CD4-positive, alpha-beta T cell (primary cell): ENCODE results near the gene SLC11A1. TPM values are rescaled to one million over a fixed set of nuclear protein-coding genes. Genes with fewer than 3 reads are reported as not detected.

Source experiments
- ATAC-seq: fragments of 200-7000 bp; cut with Tn5 transposase; one replicate; pipeline ENCODE4 v1.10.0; 2022; ENCODE audit warnings: mild to moderate bottlenecking; ENCODE audit not compliant: poor library complexity
- CTCF ChIA-PET: fragments of 350-600 bp; sonication (Branson Sonifier 250); formaldehyde crosslinking; loops from one replicate; lab custom pipeline; 2021; ENCODE audit warnings: antibody characterized with exemption, inconsistent platforms; lab: Charles Lee
- POLR2A ChIA-PET: fragments of 350-600 bp; sonication (Branson Sonifier 250); formaldehyde crosslinking; loops from one replicate; lab custom pipeline; 2021; ENCODE audit warnings: antibody characterized with exemption, inconsistent platforms; lab: Charles Lee
- DNase-seq, 14 experiments: peaks; one replicate each; pipeline ENCODE4 v3.0.0-alpha.2; 2013 to 2020; ENCODE audit warnings: mixed read lengths in 2 of 14
- H3K27ac ChIP-seq, 2 donors: one replicate each; pipeline versions ENCODE4 v1.5.1 to v1.7.0; 2013; ENCODE audit warnings: low read length in 2 of 2, low read depth in 1 of 2, mild to moderate bottlenecking in 1 of 2
- H3K27me3 ChIP-seq, 2 experiments: 1 replicate in 1 of 2; 2 replicates in 1 of 2; pipeline versions ENCODE4 v1.6.1 to v1.7.0; 2013; ENCODE audit warnings: low read length in 2 of 2, control low read depth in 1 of 2, mild to moderate bottlenecking in 1 of 2, moderate library complexity in 1 of 2; ENCODE audit not compliant: insufficient read depth in 2 of 2, control insufficient read depth in 1 of 2
- H3K36me3 ChIP-seq: one replicate; pipeline ENCODE4 v1.6.1; 2013; ENCODE audit warnings: low read length, control low read depth; ENCODE audit not compliant: insufficient read depth
- H3K4me1 ChIP-seq: one replicate; pipeline ENCODE4 v1.6.1; 2013; ENCODE audit warnings: low read length, control low read depth; ENCODE audit not compliant: insufficient read depth
- H3K4me3 ChIP-seq: one replicate; pipeline ENCODE4 v1.5.1; 2013; ENCODE audit warnings: mild to moderate bottlenecking, low read length, moderate library complexity
- H3K9me3 ChIP-seq, 2 experiments: 1 replicate in 1 of 2; 2 replicates in 1 of 2; pipeline versions ENCODE4 v1.6.1 to v1.7.0; 2013; ENCODE audit warnings: low read length in 2 of 2, mild to moderate bottlenecking in 2 of 2, control low read depth in 1 of 2, moderate library complexity in 1 of 2; ENCODE audit not compliant: control insufficient read depth in 1 of 2, insufficient read depth in 1 of 2
- H3K27ac Mint-ChIP-seq: one replicate; pipeline ENCODE4 v1.8.0; 2020; ENCODE audit warnings: mixed read lengths
- H3K27me3 Mint-ChIP-seq: one replicate; pipeline ENCODE4 v1.8.0; 2021; ENCODE audit warnings: mixed read lengths
- H3K36me3 Mint-ChIP-seq: one replicate; pipeline ENCODE4 v1.8.0; 2021; ENCODE audit warnings: low read depth, mixed read lengths
- H3K4me1 Mint-ChIP-seq: one replicate; pipeline ENCODE4 v1.8.0; 2021; ENCODE audit warnings: low read depth, mixed read lengths
- H3K4me3 Mint-ChIP-seq: one replicate; pipeline ENCODE4 v1.8.0; 2020; ENCODE audit warnings: mild to moderate bottlenecking, mixed read lengths
- H3K9me3 Mint-ChIP-seq: one replicate; pipeline ENCODE4 v1.8.0; 2020; ENCODE audit warnings: mixed read lengths
- CTCF ChIP-seq: fragments of 200-600 bp; IDR thresholded peaks from one replicate; pipeline ENCODE4 v1.8.0; 2022; ENCODE audit warnings: antibody characterized with exemption, mild to moderate bottlenecking
- intact Hi-C, 2 experiments: fragments of 100-400 bp; cut with DNase I in 1 of 2; cut with micrococcal nuclease in 1 of 2; formaldehyde crosslinking; loops; one replicate each; pipeline versions ENCODE4 v1.15.1 to v1.9.0; 2023 to 2025; cut with DNase I, micrococcal nuclease
- total RNA-seq, 174 experiments: library from RNA in 2 of 174; stranded (reverse) in 2 of 174; gene quantifications; one replicate each; pipeline ENCODE4 v1.2.3 and lab custom pipeline; 2021 to 2026

SLC11A1 gene
- total RNA-seq, 2 experiments from 2014 or later, result 4.9 to 6.3 TPM

- CTCF ChIA-PET, result interaction anchor here (1.0 kb wide), 2 partner anchors 9 kb away, joined by 3 to 4 read pairs; no protein-coding TSS in a partner anchor
- Histone ChIP-seq H3K27ac (peak overlapping the region; percentile 61 to 78), H3K27me3 (no peaks in the 10 kb centered on the region), H3K4me3 (peak overlapping the region; percentile 49), H3K36me3 (peaks cover 39% of the 10 kb centered on the region), H3K9me3 (no peaks in the 10 kb centered on the region), H3K4me1 (peaks cover 74% of the 10 kb centered on the region)
- H3K4me1 Mint-ChIP-seq, result peaks cover 60% of the 10 kb centered on the region
- ATAC-seq, result no peak
- no peak for DNase-seq
- no peaks in the 10 kb centered on the region for H3K9me3 Mint-ChIP-seq
- POLR2A ChIA-PET, result interaction anchor here (0.7 to 5.0 kb wide), 7 partner anchors 9 to 135 kb away, joined by 3 to 74 read pairs (median 5); partner anchors contain the start of genes AAMP and PNKD
- peaks cover 58% of the 10 kb centered on the region for H3K36me3 Mint-ChIP-seq
- H3K4me3 Mint-ChIP-seq, result peak overlapping the region; percentile 89
- H3K27me3 Mint-ChIP-seq, result no peaks in the 10 kb centered on the region
- intact Hi-C loops, result loop anchor here in 1 of 2 experiments (5.0 to 10.0 kb wide), 2 partner anchors 112 to 770 kb away; partner anchors contain the start of genes CNPPD1, RETREG2 and SLC23A3
- H3K27ac Mint-ChIP-seq, result peak overlapping the region; percentile 88
- TF ChIP-seq CTCF, result no peak
These were observed 23.1 kb downstream of the SLC11A1 start for GRCh38 chr2:218405086-218405745.

GRCh38 chr2:218405746-218406208 lies 23.7 kb downstream of the SLC11A1 start:
- TF ChIP-seq CTCF, result no peak
- ATAC-seq (peak; percentile 17), DNase-seq (no peak)
- no peaks in the 10 kb centered on the region for H3K9me3 ChIP-seq
- H3K4me3 Mint-ChIP-seq, result peak overlapping the region; percentile 89
- H3K4me3 ChIP-seq, result peak overlapping the region; percentile 49
- peaks cover 39% of the 10 kb centered on the region for H3K36me3 ChIP-seq
- H3K9me3 Mint-ChIP-seq, result no peaks in the 10 kb centered on the region
- no peaks in the 10 kb centered on the region for H3K27me3 Mint-ChIP-seq
- ChIA-PET CTCF (interaction anchor here (1.0 kb wide), 2 partner anchors 9 to 10 kb away, joined by 3 to 4 read pairs; no protein-coding TSS in a partner anchor), POLR2A (interaction anchor here (0.8 to 5.0 kb wide), 7 partner anchors 10 to 162 kb away, joined by 3 to 74 read pairs (median 5); partner anchors contain the start of genes AAMP, PNKD and USP37)
- peak overlapping the region; percentile 61 to 78 for H3K27ac ChIP-seq
- intact Hi-C loops, result loop anchor here (1.0 to 10.0 kb wide), 7 partner anchors 9 to 769 kb away; partner anchors contain the start of genes CNOT9 (in 1 of the 2), CNPPD1 (in 1 of the 2), RETREG2 (in 1 of the 2) and SLC23A3 (in 1 of the 2)
- peaks cover 74% of the 10 kb centered on the region for H3K4me1 ChIP-seq
- peak overlapping the region; percentile 88 for H3K27ac Mint-ChIP-seq
- H3K36me3 Mint-ChIP-seq, result peaks cover 57% of the 10 kb centered on the region
- peaks cover 60% of the 10 kb centered on the region for H3K4me1 Mint-ChIP-seq
- H3K27me3 ChIP-seq, result no peaks in the 10 kb centered on the region

- DNase-seq (peak; percentile 73 to 97 (median 94)), ATAC-seq (peak; percentile 69)
- ChIA-PET CTCF (interaction anchor here (1.0 to 1.4 kb wide), 4 partner anchors 8 to 165 kb away, joined by 3 to 4 read pairs (median 4); no protein-coding TSS in a partner anchor), POLR2A (interaction anchor here (1.1 to 5.0 kb wide), 6 partner anchors 11 to 253 kb away, joined by 3 to 74 read pairs (median 6); partner anchors contain the start of genes AAMP, BCS1L, PNKD and USP37)
- Histone ChIP-seq H3K27ac (peak overlapping the region; percentile 61 to 78), H3K36me3 (peaks cover 38% of the 10 kb centered on the region), H3K9me3 (no peaks in the 10 kb centered on the region), H3K4me3 (peak overlapping the region; percentile 59), H3K27me3 (no peaks in the 10 kb centered on the region), H3K4me1 (peaks cover 68% of the 10 kb centered on the region)
- peak; percentile 67 for TF ChIP-seq CTCF
- Mint-ChIP-seq H3K27me3 (no peaks in the 10 kb centered on the region), H3K27ac (peak overlapping the region; percentile 88), H3K4me1 (peaks cover 57% of the 10 kb centered on the region), H3K4me3 (peak overlapping the region; percentile 90), H3K36me3 (peaks cover 52% of the 10 kb centered on the region), H3K9me3 (no peaks in the 10 kb centered on the region)
- intact Hi-C loops, result loop anchor here (1.0 to 10.0 kb wide), 7 partner anchors 10 to 768 kb away; partner anchors contain the start of genes CNOT9 (in 1 of the 2), CNPPD1 (in 1 of the 2), RETREG2 (in 1 of the 2) and SLC23A3 (in 1 of the 2)
These were observed 24.3 kb downstream of the SLC11A1 start for GRCh38 chr2:218406209-218406948.
